ENCODE measurements around the gene TLK1. TPM values are rescaled to one million over a fixed set of nuclear protein-coding genes. Genes with fewer than 3 reads are reported as not detected.
A peak's percentile ranks its signal among the peaks of the same experiment; 100 is the strongest.

TLK1 gene
- polyA plus RNA-seq (2013), result 65.0 and 65.7 TPM in 2 replicates

- H3K4me1 ChIP-seq (ENCODE audit: control insufficient read depth in 1 of 2, insufficient read depth in 2 of 2, low read length in 2 of 2), result no peaks in the 10 kb centered on the region
- peak within 1 kb of the TSS; percentile 99 for H3K27ac ChIP-seq (ENCODE audit: low read depth, low read length)
- peak within 1 kb of the TSS; percentile 99 for H4K91ac ChIP-seq (ENCODE audit: low read depth, low read length)
- peaks cover 0 to 2% of the 10 kb centered on the region in 2 experiments for H3K36me3 ChIP-seq (ENCODE audit: control insufficient read depth in 1 of 2, insufficient read depth in 2 of 2, low read length in 2 of 2)
- H3K14ac ChIP-seq (ENCODE audit: low read length), result peak within 1 kb of the TSS; percentile 100
- H3K4me2 ChIP-seq (ENCODE audit: low read length), result peak within 1 kb of the TSS; percentile 67
- H2BK12ac ChIP-seq (ENCODE audit: low read length), result peak within 1 kb of the TSS; percentile 83
- no peaks in the 10 kb centered on the region for H3K9me3 ChIP-seq (ENCODE audit: insufficient read depth, low read depth, low read length)
- H4K8ac ChIP-seq (ENCODE audit: low read depth, low read length), result peak within 1 kb of the TSS; percentile 96
- H3K4ac ChIP-seq (ENCODE audit: low read depth, low read length), result peak within 1 kb of the TSS; percentile 100
- H3K4me3 ChIP-seq (ENCODE audit: low read depth, low read length), result peak within 1 kb of the TSS; percentile 95
- H3K79me1 ChIP-seq (ENCODE audit: low read length), result peaks cover 18% of the 10 kb centered on the region
- peak within 1 kb of the TSS; percentile 100 for H3K18ac ChIP-seq (ENCODE audit: low read length)
- H3K9ac ChIP-seq (ENCODE audit: low read length), result peak within 1 kb of the TSS; percentile 98
- peak within 1 kb of the TSS; percentile 95 for H2AFZ ChIP-seq (ENCODE audit: insufficient read depth, low read length, poor library complexity)
- H3K79me2 ChIP-seq (ENCODE audit: control insufficient read depth, insufficient read depth, low read length, poor library complexity), result peaks cover 16% of the 10 kb centered on the region
- H2AK5ac ChIP-seq (ENCODE audit: low read length), result peak within 1 kb of the TSS; percentile 96
- peak; percentile 65 to 72 for DNase-seq
- H2BK5ac ChIP-seq (ENCODE audit: low read depth, low read length, poor library complexity), result peak within 1 kb of the TSS; percentile 98
- no peak within 1 kb of the TSS for H3K23ac ChIP-seq (ENCODE audit: low read length)
- peak within 1 kb of the TSS; percentile 99 for H2BK120ac ChIP-seq (ENCODE audit: insufficient read depth, low read length, poor library complexity)
- no CpG with 5 or more reads among the region's 97 CpGs for WGBS (ENCODE audit: extremely low coverage, insufficient coverage, insufficient read length)
- no peaks in the 10 kb centered on the region for H3K27me3 ChIP-seq (ENCODE audit: insufficient read depth, low read length)
- H4K12ac ChIP-seq (ENCODE audit: low read depth, low read length), result peak within 1 kb of the TSS; percentile 96
Observed at GRCh38 chr2:171160119-171160955, at the start of gene TLK1. TSS of gene TLK1 (minus strand) at chr2:171160893. CDS start at chr2:171160428, 465 bp downstream.

- H3K23ac ChIP-seq (ENCODE audit: low read length), result no peak overlapping the region
- H4K91ac ChIP-seq (ENCODE audit: low read depth, low read length), result no peak overlapping the region
- H3K4me2 ChIP-seq (ENCODE audit: low read length), result no peak overlapping the region
- H2BK120ac ChIP-seq (ENCODE audit: insufficient read depth, low read length, poor library complexity), result no peak overlapping the region
- no peaks in the 10 kb centered on the region for H3K79me1 ChIP-seq (ENCODE audit: low read length)
- H4K12ac ChIP-seq (ENCODE audit: low read depth, low read length), result no peak overlapping the region
- no CpG with 5 or more reads among the region's 9 CpGs for WGBS (ENCODE audit: extremely low coverage, insufficient coverage, insufficient read length)
- H3K36me3 ChIP-seq (ENCODE audit: control insufficient read depth in 1 of 2, insufficient read depth in 2 of 2, low read length in 2 of 2), result no peaks in the 10 kb centered on the region
- no peaks in the 10 kb centered on the region for H3K9me3 ChIP-seq (ENCODE audit: insufficient read depth, low read depth, low read length)
- H2BK12ac ChIP-seq (ENCODE audit: low read length), result no peak overlapping the region
- H3K4ac ChIP-seq (ENCODE audit: low read depth, low read length), result no peak overlapping the region
- H3K18ac ChIP-seq (ENCODE audit: low read length), result no peak overlapping the region
- H3K79me2 ChIP-seq (ENCODE audit: control insufficient read depth, insufficient read depth, low read length, poor library complexity), result no peaks in the 10 kb centered on the region
- H2AK5ac ChIP-seq (ENCODE audit: low read length), result no peak overlapping the region
- no peak overlapping the region for H2AFZ ChIP-seq (ENCODE audit: insufficient read depth, low read length, poor library complexity)
- H3K4me3 ChIP-seq (ENCODE audit: low read depth, low read length), result no peak overlapping the region
- no peak overlapping the region for H4K8ac ChIP-seq (ENCODE audit: low read depth, low read length)
- no peak overlapping the region for H2BK5ac ChIP-seq (ENCODE audit: low read depth, low read length, poor library complexity)
- H3K14ac ChIP-seq (ENCODE audit: low read length), result no peak overlapping the region
- DNase-seq, result no peak
- no peak overlapping the region for H3K27ac ChIP-seq (ENCODE audit: low read depth, low read length)
- peaks cover 3% of the 10 kb centered on the region in 2 experiments for H3K4me1 ChIP-seq (ENCODE audit: control insufficient read depth in 1 of 2, insufficient read depth in 2 of 2, low read length in 2 of 2)
- no peak overlapping the region for H3K9ac ChIP-seq (ENCODE audit: low read length)
- H3K27me3 ChIP-seq (ENCODE audit: insufficient read depth, low read length), result no peaks in the 10 kb centered on the region
Observed at GRCh38 chr2:171210216-171210863, 49.6 kb upstream of the TLK1 start.

GRCh38 chr2:171208657-171209056 lies 48.0 kb upstream of the TLK1 start:
- H4K8ac ChIP-seq (ENCODE audit: low read depth, low read length), result no peak overlapping the region
- no peak overlapping the region for H3K4me3 ChIP-seq (ENCODE audit: low read depth, low read length)
- H2BK120ac ChIP-seq (ENCODE audit: insufficient read depth, low read length, poor library complexity), result no peak overlapping the region
- no peak overlapping the region for H3K4me2 ChIP-seq (ENCODE audit: low read length)
- H3K27me3 ChIP-seq (ENCODE audit: insufficient read depth, low read length), result no peaks in the 10 kb centered on the region
- no peak overlapping the region for H3K18ac ChIP-seq (ENCODE audit: low read length)
- no peak overlapping the region for H3K27ac ChIP-seq (ENCODE audit: low read depth, low read length)
- no peaks in the 10 kb centered on the region for H3K79me1 ChIP-seq (ENCODE audit: low read length)
- no peak overlapping the region for H2BK5ac ChIP-seq (ENCODE audit: low read depth, low read length, poor library complexity)
- H3K79me2 ChIP-seq (ENCODE audit: control insufficient read depth, insufficient read depth, low read length, poor library complexity), result no peaks in the 10 kb centered on the region
- H4K12ac ChIP-seq (ENCODE audit: low read depth, low read length), result no peak overlapping the region
- H3K14ac ChIP-seq (ENCODE audit: low read length), result no peak overlapping the region
- no peak overlapping the region for H3K9ac ChIP-seq (ENCODE audit: low read length)
- no peak overlapping the region for H3K23ac ChIP-seq (ENCODE audit: low read length)
- no peak overlapping the region for H2BK12ac ChIP-seq (ENCODE audit: low read length)
- peaks cover 3% of the 10 kb centered on the region in 2 experiments for H3K4me1 ChIP-seq (ENCODE audit: control insufficient read depth in 1 of 2, insufficient read depth in 2 of 2, low read length in 2 of 2)
- no peaks in the 10 kb centered on the region for H3K36me3 ChIP-seq (ENCODE audit: control insufficient read depth in 1 of 2, insufficient read depth in 2 of 2, low read length in 2 of 2)
- DNase-seq, result no peak
- no peak overlapping the region for H2AFZ ChIP-seq (ENCODE audit: insufficient read depth, low read length, poor library complexity)
- H3K4ac ChIP-seq (ENCODE audit: low read depth, low read length), result no peak overlapping the region
- no peak overlapping the region for H2AK5ac ChIP-seq (ENCODE audit: low read length)
- no peaks in the 10 kb centered on the region for H3K9me3 ChIP-seq (ENCODE audit: insufficient read depth, low read depth, low read length)
- H4K91ac ChIP-seq (ENCODE audit: low read depth, low read length), result no peak overlapping the region

GRCh38 chr2:171206422-171207115 lies 45.9 kb upstream of the TLK1 start:
- Histone ChIP-seq H4K8ac (ENCODE audit: low read depth, low read length) (no peak overlapping the region), H3K23ac (ENCODE audit: low read length) (no peak overlapping the region), H3K79me1 (ENCODE audit: low read length) (no peaks in the 10 kb centered on the region), H3K18ac (ENCODE audit: low read length) (no peak overlapping the region), H2BK120ac (ENCODE audit: insufficient read depth, low read length, poor library complexity) (no peak overlapping the region), H3K14ac (ENCODE audit: low read length) (no peak overlapping the region), H4K91ac (ENCODE audit: low read depth, low read length) (no peak overlapping the region), H3K9ac (ENCODE audit: low read length) (no peak overlapping the region), H2AFZ (ENCODE audit: insufficient read depth, low read length, poor library complexity) (no peak overlapping the region), H3K27ac (ENCODE audit: low read depth, low read length) (no peak overlapping the region), H2BK12ac (ENCODE audit: low read length) (no peak overlapping the region), H3K79me2 (ENCODE audit: control insufficient read depth, insufficient read depth, low read length, poor library complexity) (no peaks in the 10 kb centered on the region), H3K9me3 (ENCODE audit: insufficient read depth, low read depth, low read length) (no peaks in the 10 kb centered on the region), H4K12ac (ENCODE audit: low read depth, low read length) (no peak overlapping the region), H2AK5ac (ENCODE audit: low read length) (no peak overlapping the region), H3K4me3 (ENCODE audit: low read depth, low read length) (no peak overlapping the region), H3K4ac (ENCODE audit: low read depth, low read length) (no peak overlapping the region), H3K4me1 (ENCODE audit: control insufficient read depth in 1 of 2, insufficient read depth in 2 of 2, low read length in 2 of 2) (no peaks in the 10 kb centered on the region), H3K27me3 (ENCODE audit: insufficient read depth, low read length) (no peaks in the 10 kb centered on the region), H3K36me3 (ENCODE audit: control insufficient read depth in 1 of 2, insufficient read depth in 2 of 2, low read length in 2 of 2) (no peaks in the 10 kb centered on the region), H2BK5ac (ENCODE audit: low read depth, low read length, poor library complexity) (no peak overlapping the region), H3K4me2 (ENCODE audit: low read length) (no peak overlapping the region)
- no CpG with 5 or more reads among the region's 2 CpGs for WGBS (ENCODE audit: extremely low coverage, insufficient coverage, insufficient read length)
- no peak for DNase-seq

Measured in trophoblast cell (in vitro differentiated cells and primary cell).